Rectal smooth muscle tissue (tissue), 1 donor: ENCODE results near the gene BTN3A1.
"Not testable (repeated sequence)": the region's sequence is repeated elsewhere in the genome, so short reads cannot be mapped to it uniquely, and the experiment has no call there.

Experiments
- H3K27ac ChIP-seq: one replicate; pipeline ENCODE4 v1.7.0; 2013; ENCODE audit warnings: low read depth, low read length, inconsistent platforms
- H3K27me3 ChIP-seq: one replicate; pipeline ENCODE4 v1.7.0; 2013; ENCODE audit warnings: low read length; ENCODE audit not compliant: control insufficient read depth, insufficient read depth
- H3K36me3 ChIP-seq: one replicate; pipeline ENCODE4 v1.7.0; 2013; ENCODE audit warnings: low read length; ENCODE audit not compliant: control insufficient read depth, insufficient read depth
- H3K4me1 ChIP-seq: one replicate; pipeline ENCODE4 v1.7.0; 2013; ENCODE audit warnings: low read length; ENCODE audit not compliant: control insufficient read depth, insufficient read depth
- H3K4me3 ChIP-seq: one replicate; pipeline ENCODE4 v1.7.0; 2013; ENCODE audit warnings: low read length
- H3K9ac ChIP-seq: one replicate; pipeline ENCODE4 v1.7.0; 2013; ENCODE audit warnings: low read length

Gene BTN3A1

GRCh38 chr6:26418795-26419194, 16.7 kb downstream of the BTN3A1 start:
- H3K9ac ChIP-seq, H3K27ac ChIP-seq, H3K4me3 ChIP-seq, H3K4me1 ChIP-seq, H3K27me3 ChIP-seq, H3K36me3 ChIP-seq: not testable (repeated sequence)

- Histone ChIP-seq H3K9ac (no peak overlapping the region), H3K36me3 (no peaks in the 10 kb centered on the region), H3K4me3 (peak overlapping the region; percentile 37), H3K27me3 (no peaks in the 10 kb centered on the region), H3K4me1 (peaks cover 5% of the 10 kb centered on the region), H3K27ac (peak overlapping the region; percentile 71)
These were observed 18.7 kb downstream of the BTN3A1 start for GRCh38 chr6:26420688-26421171.

- Histone ChIP-seq H3K4me3 (peak overlapping the region; percentile 71), H3K27me3 (no peaks in the 10 kb centered on the region), H3K36me3 (no peaks in the 10 kb centered on the region), H3K4me1 (peaks cover 5% of the 10 kb centered on the region), H3K27ac (peak overlapping the region; percentile 71), H3K9ac (peak overlapping the region; percentile 75)
These were observed 19.4 kb downstream of the BTN3A1 start for GRCh38 chr6:26421259-26422144.

DNA sequence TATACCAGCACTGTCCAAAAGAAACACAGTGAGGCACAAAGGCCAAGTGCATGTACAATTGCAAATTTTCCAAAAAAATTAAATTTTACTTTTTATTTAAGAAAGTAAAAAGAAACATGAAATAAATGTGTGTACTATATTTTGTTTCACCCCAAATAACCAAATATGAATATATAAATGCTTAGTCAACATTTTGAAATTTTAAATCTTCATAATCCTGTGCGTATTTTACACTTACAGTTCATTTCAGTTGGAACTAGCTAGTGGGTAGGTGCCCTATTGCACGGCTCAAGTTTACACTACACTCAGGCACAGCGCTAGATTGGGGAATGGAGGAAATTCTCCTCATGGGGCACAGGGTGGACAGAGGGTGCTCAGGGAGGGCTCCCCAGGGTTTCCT, 20.3 kb downstream of the BTN3A1 start:
- Histone ChIP-seq H3K36me3 (peaks cover 1% of the 10 kb centered on the region), H3K4me3 (peak overlapping the region; percentile 71), H3K27ac (no peak overlapping the region), H3K27me3 (no peaks in the 10 kb centered on the region), H3K9ac (no peak overlapping the region), H3K4me1 (peaks cover 5% of the 10 kb centered on the region)

DNA sequence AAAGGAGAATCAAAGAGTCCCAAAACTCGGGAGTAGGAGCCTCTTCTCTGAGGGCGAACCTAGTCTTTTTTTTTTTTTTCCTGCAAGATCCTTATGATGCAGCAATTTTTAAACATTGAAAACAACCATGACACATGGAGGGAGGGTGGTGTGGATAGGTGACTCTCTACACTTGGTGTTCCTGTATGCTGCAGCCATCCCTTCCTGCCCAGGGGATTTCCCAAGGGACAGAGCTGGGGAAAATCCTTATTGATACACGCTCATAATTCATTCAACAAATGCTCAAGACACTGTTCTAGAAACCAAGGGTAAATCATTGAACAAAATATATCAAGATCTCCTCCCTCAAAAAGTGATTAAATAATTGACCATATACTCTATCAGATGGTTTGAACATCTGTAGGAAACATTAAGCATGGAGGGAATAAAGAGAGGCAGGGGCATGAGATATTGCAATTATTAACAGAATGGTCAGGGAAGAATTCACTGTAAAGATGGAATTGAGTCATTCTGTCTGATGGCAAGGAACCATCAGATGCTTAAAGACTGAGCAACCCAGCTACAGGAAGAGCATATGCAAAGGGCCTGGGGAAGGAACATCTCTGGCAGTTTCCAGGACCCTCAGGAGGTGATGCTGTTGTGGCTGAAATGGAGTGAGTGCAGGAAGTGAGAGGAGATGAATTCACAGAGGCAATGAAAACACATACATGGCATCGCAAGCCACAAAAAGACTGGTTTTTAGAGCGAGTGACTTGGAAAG, 24.8 kb downstream of the BTN3A1 start:
- Histone ChIP-seq H3K4me1 (peaks cover 3% of the 10 kb centered on the region), H3K27ac (no peak overlapping the region), H3K4me3 (no peak overlapping the region), H3K27me3 (no peaks in the 10 kb centered on the region), H3K9ac (no peak overlapping the region), H3K36me3 (peaks cover 10% of the 10 kb centered on the region)

DNA sequence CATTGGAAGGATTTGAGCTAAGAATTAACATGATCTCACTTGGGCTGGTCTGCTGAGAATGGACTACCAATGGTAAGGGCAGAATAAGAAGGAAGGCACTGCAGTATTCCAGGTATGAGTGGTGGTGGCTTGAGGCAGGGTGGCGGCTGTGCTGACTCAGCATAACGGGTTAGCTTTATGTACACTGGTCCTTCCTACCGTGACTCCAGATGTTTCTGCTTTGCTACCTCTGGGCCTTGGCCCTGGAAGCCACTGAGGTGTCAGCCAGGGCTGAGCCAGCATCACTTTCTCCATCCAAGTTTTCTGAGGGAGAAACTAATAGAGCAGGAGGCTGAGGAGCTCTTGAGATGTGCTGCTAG, 25.4 kb downstream of the BTN3A1 start:
- H3K4me1 ChIP-seq: no peaks in the 10 kb centered on the region
- no peak overlapping the region for H3K27ac ChIP-seq
- no peak overlapping the region for H3K9ac ChIP-seq
- H3K36me3 ChIP-seq: peaks cover 12% of the 10 kb centered on the region
- no peak overlapping the region for H3K4me3 ChIP-seq
- no peaks in the 10 kb centered on the region for H3K27me3 ChIP-seq

DNA sequence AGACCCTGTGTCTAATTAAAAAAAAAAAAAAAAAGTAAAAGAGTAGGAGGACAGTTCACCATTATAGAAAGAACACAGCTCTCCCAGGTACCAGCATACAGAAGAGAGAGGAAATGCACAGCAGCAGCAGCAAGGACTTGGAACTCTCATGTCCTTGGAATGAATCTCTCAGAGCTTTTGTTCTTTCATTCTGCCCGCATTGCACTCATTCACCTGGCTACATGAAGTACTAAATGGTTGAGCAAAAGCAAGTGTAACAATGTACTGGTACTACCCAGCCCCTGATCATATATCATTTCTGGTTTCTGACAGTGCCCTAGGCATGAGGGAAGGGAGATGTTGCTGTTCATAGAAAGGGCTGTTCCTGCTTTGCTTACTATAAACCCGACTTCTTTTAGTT, 26.1 kb downstream of the BTN3A1 start:
- Histone ChIP-seq H3K9ac (no peak overlapping the region), H3K4me1 (no peaks in the 10 kb centered on the region), H3K27ac (no peak overlapping the region), H3K36me3 (peaks cover 12% of the 10 kb centered on the region), H3K27me3 (no peaks in the 10 kb centered on the region), H3K4me3 (no peak overlapping the region)

DNA sequence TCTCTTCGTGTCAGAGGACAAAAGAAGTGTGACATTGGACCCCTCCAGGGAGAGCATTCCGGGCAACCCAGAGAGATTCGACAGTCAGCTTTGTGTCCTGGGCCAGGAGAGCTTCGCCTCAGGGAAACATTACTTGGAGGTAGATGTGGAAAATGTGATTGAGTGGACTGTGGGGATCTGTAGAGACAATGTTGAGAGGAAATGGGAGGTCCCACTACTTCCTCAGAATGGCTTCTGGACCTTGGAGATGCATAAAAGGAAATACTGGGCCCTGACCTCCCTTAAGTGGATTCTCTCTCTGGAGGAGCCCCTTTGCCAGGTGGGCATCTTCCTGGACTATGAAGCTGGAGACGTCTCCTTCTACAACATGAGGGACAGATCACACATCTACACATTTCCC, 28.7 kb downstream of the BTN3A1 start:
- Histone ChIP-seq H3K27me3 (no peaks in the 10 kb centered on the region), H3K9ac (no peak overlapping the region), H3K36me3 (peaks cover 12% of the 10 kb centered on the region), H3K4me1 (no peaks in the 10 kb centered on the region), H3K4me3 (no peak overlapping the region), H3K27ac (no peak overlapping the region)

- Histone ChIP-seq H3K36me3 (peaks cover 12% of the 10 kb centered on the region), H3K4me3 (no peak overlapping the region)
These were observed 29.4 kb downstream of the BTN3A1 start for GRCh38 chr6:26431258-26432172.

GRCh38 chr6:26432627-26433201, 30.6 kb downstream of the BTN3A1 start:
- no peak overlapping the region for H3K4me3 ChIP-seq
- no peaks in the 10 kb centered on the region for H3K4me1 ChIP-seq
- H3K9ac ChIP-seq: no peak overlapping the region
- no peaks in the 10 kb centered on the region for H3K27me3 ChIP-seq
- no peak overlapping the region for H3K27ac ChIP-seq
- H3K36me3 ChIP-seq: peaks cover 6% of the 10 kb centered on the region

More at GRCh38 chr6:26431258-26432172, 29.4 kb downstream of the BTN3A1 start:
- Histone ChIP-seq H3K4me1 (no peaks in the 10 kb centered on the region), H3K27me3 (no peaks in the 10 kb centered on the region), H3K27ac (no peak overlapping the region), H3K9ac (no peak overlapping the region)

GRCh38 chr6:26433680-26434079, 31.6 kb downstream of the BTN3A1 start:
- not testable (repeated sequence) for H3K36me3 ChIP-seq, H3K27me3 ChIP-seq, H3K4me1 ChIP-seq, H3K27ac ChIP-seq, H3K9ac ChIP-seq, H3K4me3 ChIP-seq

- Histone ChIP-seq H3K27me3 (no peaks in the 10 kb centered on the region), H3K27ac (no peak overlapping the region), H3K36me3 (peaks cover 6% of the 10 kb centered on the region), H3K9ac (no peak overlapping the region), H3K4me3 (no peak overlapping the region), H3K4me1 (peaks cover 9% of the 10 kb centered on the region)
These were observed 33.9 kb downstream of the BTN3A1 start for GRCh38 chr6:26436018-26436417.
